Measurements from ENCODE around the gene SLC15A4. TPM values are rescaled to one million over a fixed set of nuclear protein-coding genes. Genes with fewer than 3 reads are reported as not detected.

Gene SLC15A4
- total RNA-seq, 1 experiment from 2014 or later = 14.3 TPM

DNA sequence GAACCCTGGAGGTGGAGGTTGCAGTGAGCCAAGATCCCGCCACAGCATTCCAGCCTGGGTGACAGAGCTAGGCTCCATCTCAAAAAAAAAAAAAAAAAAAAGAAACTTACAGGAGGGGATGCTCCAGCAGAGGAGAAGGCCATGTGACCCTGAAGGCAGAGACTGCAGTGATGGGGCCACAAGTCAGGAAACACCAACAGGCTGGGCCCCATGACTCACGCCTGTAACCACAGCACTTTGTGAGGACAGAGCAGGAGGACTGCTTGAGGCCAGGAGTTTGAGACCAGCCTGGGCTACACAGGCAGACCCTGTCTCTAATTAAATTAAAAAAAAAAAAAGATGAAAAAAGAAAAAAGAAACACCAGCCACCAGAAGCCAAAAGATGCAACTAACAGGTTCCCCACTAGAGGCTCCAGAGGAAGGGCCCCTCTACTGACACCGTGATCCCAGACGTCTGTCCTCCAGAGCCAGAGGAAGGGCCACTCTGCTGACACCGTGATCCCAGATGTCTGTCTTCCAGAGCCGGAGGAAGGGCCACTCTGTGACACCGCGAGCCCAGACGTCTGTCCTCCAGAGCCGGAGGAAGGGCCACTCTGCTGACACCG, 20.4 kb upstream of the SLC15A4 start:
- no peak overlapping the region for H3K27ac ChIP-seq
- H3K27me3 ChIP-seq (ENCODE audit: insufficient read depth, low read depth) = peaks cover 48% of the 10 kb centered on the region
- BruUV-seq (replicated peaks) = no TSS peak
- TF ChIP-seq, protein P1, sequence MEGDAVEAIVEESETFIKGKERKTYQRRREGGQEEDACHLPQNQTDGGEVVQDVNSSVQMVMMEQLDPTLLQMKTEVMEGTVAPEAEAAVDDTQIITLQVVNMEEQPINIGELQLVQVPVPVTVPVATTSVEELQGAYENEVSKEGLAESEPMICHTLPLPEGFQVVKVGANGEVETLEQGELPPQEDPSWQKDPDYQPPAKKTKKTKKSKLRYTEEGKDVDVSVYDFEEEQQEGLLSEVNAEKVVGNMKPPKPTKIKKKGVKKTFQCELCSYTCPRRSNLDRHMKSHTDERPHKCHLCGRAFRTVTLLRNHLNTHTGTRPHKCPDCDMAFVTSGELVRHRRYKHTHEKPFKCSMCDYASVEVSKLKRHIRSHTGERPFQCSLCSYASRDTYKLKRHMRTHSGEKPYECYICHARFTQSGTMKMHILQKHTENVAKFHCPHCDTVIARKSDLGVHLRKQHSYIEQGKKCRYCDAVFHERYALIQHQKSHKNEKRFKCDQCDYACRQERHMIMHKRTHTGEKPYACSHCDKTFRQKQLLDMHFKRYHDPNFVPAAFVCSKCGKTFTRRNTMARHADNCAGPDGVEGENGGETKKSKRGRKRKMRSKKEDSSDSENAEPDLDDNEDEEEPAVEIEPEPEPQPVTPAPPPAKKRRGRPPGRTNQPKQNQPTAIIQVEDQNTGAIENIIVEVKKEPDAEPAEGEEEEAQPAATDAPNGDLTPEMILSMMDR (conservative IDR thresholded peaks at IDR 0.05) = peak; percentile 31; the same call in 1 of the 2 replicates
- no peak for TF ChIP-seq EZH2 (IDR thresholded peaks at IDR 0.05; ENCODE audit: low read depth)
- no peaks in the 10 kb centered on the region for H3K79me2 ChIP-seq (ENCODE audit: low read depth)
- POLR2A ChIA-PET (ENCODE audit: unreplicated experiment) = no interaction called here
- no peak overlapping the region for H3K4me3 ChIP-seq
- H3K36me3 ChIP-seq (ENCODE audit: low read depth) = no peaks in the 10 kb centered on the region
- no peaks in the 10 kb centered on the region for H3F3A ChIP-seq (ENCODE audit: insufficient read depth, low read depth)
- no peak for DNase-seq
- H3K4me2 ChIP-seq = no peak overlapping the region
- no peaks in the 10 kb centered on the region for H4K20me1 ChIP-seq (ENCODE audit: insufficient read depth)
- intact Hi-C loops (cut with micrococcal nuclease; ENCODE audit: unreplicated experiment) = no loop called here
- H2AFZ ChIP-seq = no peak overlapping the region
- H3K4me1 ChIP-seq (replicated peaks; ENCODE audit: insufficient read depth) = no peaks in the 10 kb centered on the region
- H3K9me3 ChIP-seq (ENCODE audit: insufficient read depth, low read depth) = no peaks in the 10 kb centered on the region
- no peaks in the 10 kb centered on the region for H3K9me2 ChIP-seq (ENCODE audit: insufficient read depth)
- CTCF ChIA-PET = no interaction called here

DNA sequence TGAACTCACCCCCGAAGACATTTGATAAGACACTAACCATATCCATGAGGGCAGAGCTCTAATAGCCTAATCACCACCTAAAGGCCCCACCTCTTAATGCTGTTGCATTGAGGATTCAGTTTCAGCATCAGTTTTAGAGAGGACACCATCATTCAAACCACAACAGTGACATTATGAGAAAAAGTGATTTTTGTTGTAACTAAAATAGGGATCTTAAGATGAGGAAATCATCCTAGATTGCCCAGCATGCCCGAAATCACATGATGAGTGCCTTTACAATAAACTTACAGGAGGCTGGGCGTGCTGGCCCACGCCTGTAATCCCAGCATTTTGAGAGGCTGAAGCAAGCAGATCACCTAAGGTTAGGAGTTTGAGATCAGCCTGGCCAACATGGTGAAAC, 19.8 kb upstream of the SLC15A4 start:
- Histone ChIP-seq H3K9me2 (ENCODE audit: insufficient read depth) (no peaks in the 10 kb centered on the region), H3K27ac (no peak overlapping the region), H3F3A (ENCODE audit: insufficient read depth, low read depth) (no peaks in the 10 kb centered on the region), H4K20me1 (ENCODE audit: insufficient read depth) (no peaks in the 10 kb centered on the region), H3K79me2 (ENCODE audit: low read depth) (no peaks in the 10 kb centered on the region), H3K9me3 (ENCODE audit: insufficient read depth, low read depth) (no peaks in the 10 kb centered on the region), H3K4me3 (no peak overlapping the region), H3K27me3 (ENCODE audit: insufficient read depth, low read depth) (peaks cover 51% of the 10 kb centered on the region), H3K4me1 (replicated peaks; ENCODE audit: insufficient read depth) (no peaks in the 10 kb centered on the region), H3K4me2 (no peak overlapping the region), H3K36me3 (ENCODE audit: low read depth) (no peaks in the 10 kb centered on the region), H2AFZ (no peak overlapping the region)
- intact Hi-C loops (cut with micrococcal nuclease; ENCODE audit: unreplicated experiment) = no loop called here
- no TSS peak for BruUV-seq (replicated peaks)
- TF ChIP-seq, protein P1 (conservative IDR thresholded peaks at IDR 0.05) = no peak
- no peak for TF ChIP-seq EZH2 (IDR thresholded peaks at IDR 0.05; ENCODE audit: low read depth)
- CTCF ChIA-PET = no interaction called here
- DNase-seq = no peak
- POLR2A ChIA-PET (ENCODE audit: unreplicated experiment) = no interaction called here

DNA sequence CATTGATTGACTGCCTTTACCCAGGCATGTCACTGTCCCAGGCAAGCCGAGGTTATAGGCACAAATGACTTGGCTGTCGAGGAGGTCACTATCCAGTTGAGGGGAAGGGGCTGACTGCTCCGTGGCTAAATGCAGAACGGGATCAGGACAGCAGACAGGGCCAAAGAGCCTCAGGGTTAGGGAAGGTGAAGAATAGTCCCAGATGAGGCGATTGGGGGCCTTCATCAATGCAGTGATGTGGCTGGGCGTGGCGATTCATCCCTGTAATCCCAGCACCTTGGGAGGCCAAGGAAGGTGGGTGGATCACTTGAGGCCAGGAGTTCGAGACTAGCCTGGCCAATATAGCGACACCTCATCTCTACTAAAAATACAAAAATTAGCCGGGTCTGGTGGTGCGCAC, 18.8 kb upstream of the SLC15A4 start:
- peaks cover 53% of the 10 kb centered on the region for H3K27me3 ChIP-seq (ENCODE audit: insufficient read depth, low read depth)
- BruUV-seq (replicated peaks) = no TSS peak
- H3K79me2 ChIP-seq (ENCODE audit: low read depth) = no peaks in the 10 kb centered on the region
- TF ChIP-seq EZH2 (IDR thresholded peaks at IDR 0.05; ENCODE audit: low read depth) = no peak
- TF ChIP-seq, protein P1 (conservative IDR thresholded peaks at IDR 0.05) = no peak
- ChIA-PET POLR2A (ENCODE audit: unreplicated experiment) (no interaction called here), CTCF (no interaction called here)
- no peak for DNase-seq
- H3K36me3 ChIP-seq (ENCODE audit: low read depth) = no peaks in the 10 kb centered on the region
- no peaks in the 10 kb centered on the region for H3K9me2 ChIP-seq (ENCODE audit: insufficient read depth)
- intact Hi-C loops (cut with micrococcal nuclease; ENCODE audit: unreplicated experiment) = no loop called here
- H3K27ac ChIP-seq = no peak overlapping the region
- no peaks in the 10 kb centered on the region for H3F3A ChIP-seq (ENCODE audit: insufficient read depth, low read depth)
- H3K9me3 ChIP-seq (ENCODE audit: insufficient read depth, low read depth) = no peaks in the 10 kb centered on the region
- H2AFZ ChIP-seq = no peak overlapping the region
- H3K4me1 ChIP-seq (replicated peaks; ENCODE audit: insufficient read depth) = no peaks in the 10 kb centered on the region
- H4K20me1 ChIP-seq (ENCODE audit: insufficient read depth) = no peaks in the 10 kb centered on the region
- H3K4me3 ChIP-seq = no peak overlapping the region
- no peak overlapping the region for H3K4me2 ChIP-seq
